K562 (cell line): ENCODE measurements around the gene TCF15. TPM values are rescaled to one million over a fixed set of nuclear protein-coding genes. Genes with fewer than 3 reads are reported as not detected.

Source experiments
- ADNP ChIP-seq: fragments of 200-800 bp; sonication (Bioruptor generic); IDR thresholded peaks from 2 replicates; pipeline ENCODE4 v1.6.1; 2016; ENCODE audit warnings: missing genetic modification characterization, missing compliant biosample characterization
- BRCA1 ChIP-seq, 2 experiments: fragments of 450-650 bp in 1 of 2; sonication (generic) in 1 of 2; formaldehyde crosslinking in 1 of 2; IDR thresholded peaks; 2 replicates each; pipeline versions ENCODE4 v1.5.0 to v1.6.1; 2017 to 2020; ENCODE audit warnings: mild to moderate bottlenecking in 1 of 2, missing genetic modification reagents in 1 of 2
- CBX1 ChIP-seq: sonication (generic); IDR thresholded peaks from 2 replicates; pipeline ENCODE4 v1.6.1; 2016; ENCODE audit warnings: antibody characterized with exemption, low read depth, mild to moderate bottlenecking
- CGGBP1 ChIP-seq: fragments of 250-450 bp; sonication (Bioruptor Pico); IDR thresholded peaks from 2 replicates; pipeline ENCODE4 v1.9.0; 2021; ENCODE audit warnings: mild to moderate bottlenecking
- E2F6 ChIP-seq, 2 experiments: IDR thresholded peaks; 2 replicates each; pipeline ENCODE4 v1.6.1; 2011; ENCODE audit warnings: borderline replicate concordance in 1 of 2, control low read depth in 1 of 2, low read depth in 1 of 2, low read length in 1 of 2, mild to moderate bottlenecking in 1 of 2, mixed read lengths in 1 of 2, moderate library complexity in 1 of 2; ENCODE audit not compliant: insufficient read depth in 1 of 2, insufficient read length in 1 of 2, poor library complexity in 1 of 2, severe bottlenecking in 1 of 2; ENCODE audit errors: extremely low read depth in 1 of 2
- NR3C1 ChIP-seq: sonication (generic); formaldehyde crosslinking; IDR thresholded peaks from 2 replicates; pipeline ENCODE4 v1.8.1; 2022; ENCODE audit warnings: missing genetic modification reagents
- PCBP2 ChIP-seq: fragments of 200-400 bp; formaldehyde crosslinking; IDR thresholded peaks from 2 replicates; pipeline ENCODE4 v1.6.1; 2018; ENCODE audit warnings: low read length, low read depth, mild to moderate bottlenecking, moderate library complexity; ENCODE audit not compliant: poor library complexity, severe bottlenecking
- PKNOX1 ChIP-seq: fragments of 450-650 bp; IDR thresholded peaks from 2 replicates; pipeline ENCODE4 v1.6.1; 2016
- PTBP1 ChIP-seq: fragments of 200-400 bp; formaldehyde crosslinking; IDR thresholded peaks from 2 replicates; pipeline ENCODE4 v1.6.1; 2017; ENCODE audit warnings: low read depth, low read length
- RB1 ChIP-seq: fragments of 450-650 bp; IDR thresholded peaks from 2 replicates; pipeline ENCODE4 v1.6.1; 2017; ENCODE audit warnings: low read depth, mild to moderate bottlenecking
- RBFOX2 ChIP-seq: fragments of 200-400 bp; formaldehyde crosslinking; IDR thresholded peaks from 2 replicates; pipeline ENCODE4 v1.6.1; 2017; ENCODE audit warnings: low read depth, mild to moderate bottlenecking, low read length, moderate library complexity
- RBM25 ChIP-seq: fragments of 200-400 bp; formaldehyde crosslinking; IDR thresholded peaks from 2 replicates; pipeline ENCODE4 v1.6.1; 2018; ENCODE audit warnings: low read length, low read depth, moderate library complexity; ENCODE audit not compliant: severe bottlenecking
- RCOR1 ChIP-seq, 2 experiments: IDR thresholded peaks; 2 replicates each; pipeline ENCODE4 v1.6.1; 2012; ENCODE audit warnings: low read depth in 2 of 2, low read length in 2 of 2, borderline replicate concordance in 1 of 2, improper control_type of control experiment in 1 of 2
- SIX5 ChIP-seq, 2 experiments: IDR thresholded peaks; 2 replicates each; pipeline ENCODE4 v1.6.1; 2011; ENCODE audit warnings: low read length in 2 of 2, borderline replicate concordance in 1 of 2, low read depth in 1 of 2, mild to moderate bottlenecking in 1 of 2, moderate library complexity in 1 of 2; ENCODE audit not compliant: insufficient read depth in 1 of 2
- SMAD1 ChIP-seq: fragments of 150-350 bp; IDR thresholded peaks from 2 replicates; pipeline ENCODE4 v1.6.1; 2014; ENCODE audit warnings: low read length, low read depth; ENCODE audit not compliant: partially characterized antibody
- ZBTB11 ChIP-seq, 3 experiments: fragments of 200-800 bp in 1 of 3; fragments of 250-450 bp in 1 of 3; fragments of 450-650 bp in 1 of 3; sonication (Bioruptor Pico) in 1 of 3; sonication (Bioruptor generic) in 1 of 3; formaldehyde crosslinking in 1 of 3; IDR thresholded peaks; 2 replicates each; pipeline versions ENCODE4 v1.6.1 to v1.8.0; 2016 to 2022; ENCODE audit warnings: mild to moderate bottlenecking in 2 of 3, missing genetic modification characterization in 2 of 3, missing compliant biosample characterization in 1 of 3, moderate library complexity in 1 of 3
- ZC3H4 ChIP-seq: sonication (generic); formaldehyde crosslinking; IDR thresholded peaks from 2 replicates; pipeline ENCODE4 v1.9.0; 2021; ENCODE audit warnings: missing genetic modification reagents, borderline replicate concordance
- ZNF12 ChIP-seq: sonication (generic); formaldehyde crosslinking; IDR thresholded peaks from 2 replicates; pipeline ENCODE4 v1.4.0; 2020; ENCODE audit warnings: mild to moderate bottlenecking, missing genetic modification reagents
- ZNF24 ChIP-seq: fragments of 450-650 bp; IDR thresholded peaks from 2 replicates; pipeline ENCODE4 v1.6.1; 2016
- polyA plus RNA-seq, 8 experiments: library from polyadenylated mRNA; depleted of rRNA in 4 of 8; stranded (reverse) in 5 of 8; unstranded in 3 of 8; fragments of >200 nt; fragmentation: Nextera tagmentation in 2 of 8; fragmentation: Illumina TruSeq in 1 of 8; extraction: Ambion mirVana in 2 of 8; extraction: Trizol in 1 of 8; gene quantifications; 2 replicates each; pipeline versions ENCODE4 v1.2.1 to v1.2.3, GENCODE V29; 2011 to 2014; ENCODE audit warnings: inconsistent platforms in 1 of 8, missing spikeins in 1 of 8
- total RNA-seq, 7 experiments: library from RNA; depleted of rRNA in 6 of 7; stranded (reverse); fragments of >200 nt in 6 of 7; fragmentation: Illumina TruSeq in 2 of 7; extraction: Trizol in 2 of 7; gene quantifications; 2 replicates each; pipeline versions ENCODE4 v1.2.1 to v1.2.3, GENCODE V29; 2011 to 2021; ENCODE audit warnings: low replicate concordance in 1 of 7

Gene TCF15
- total and polyA plus RNA-seq, 9 of the 15 experiments (the other 6 are each of a cell fraction or from before 2014, with no cell fraction given): 0.04 to 5.0 (median 1.2) TPM

- peak in 1 of 3 experiments; percentile 51; a peak in 1 of 6 replicates for TF ChIP-seq ZBTB11 (CRISPR knock-in tag; IDR thresholded peaks at IDR 0.05)
- peak; percentile 3; the same call in 1 of the 2 replicates for TF ChIP-seq RB1
- peak; percentile 76 for TF ChIP-seq PKNOX1
- no peak for TF ChIP-seq CGGBP1 (CRISPR knock-in tag)
- TF ChIP-seq PCBP2: no peak
- TF ChIP-seq NR3C1 (CRISPR knock-in tag): no peak
- peak; percentile 59 for TF ChIP-seq RBFOX2
- peak; percentile 91 for TF ChIP-seq PTBP1
- no peak for TF ChIP-seq SIX5 (IDR thresholded peaks at IDR 0.05; ENCODE audit: borderline replicate concordance in 1 of 2, insufficient read depth in 1 of 2, low read depth in 1 of 2, low read length in 2 of 2)
- TF ChIP-seq ADNP (tag): peak; percentile 99
- peak; percentile 85 for TF ChIP-seq ZNF24
- peak; percentile 98 for TF ChIP-seq RBM25
- TF ChIP-seq ZC3H4 (CRISPR knock-in tag): 0 out of 2 replicates have a peak, but pooled peaks have one; percentile 71
- TF ChIP-seq BRCA1 (IDR thresholded peaks at IDR 0.05): no peak
- TF ChIP-seq BRCA1 (CRISPR knock-in tag; IDR thresholded peaks at IDR 0.05): peak; percentile 97
- no peak for TF ChIP-seq SMAD1
- TF ChIP-seq RCOR1 (IDR thresholded peaks at IDR 0.05; ENCODE audit: borderline replicate concordance in 1 of 2, low read depth in 2 of 2, low read length in 2 of 2): peak; percentile 31 to 81; a peak in 3 of 4 replicates
- TF ChIP-seq E2F6 (IDR thresholded peaks at IDR 0.05; ENCODE audit: borderline replicate concordance in 1 of 2, extremely low read depth in 1 of 2, insufficient read depth in 1 of 2, insufficient read length in 1 of 2, low read depth in 1 of 2, low read length in 1 of 2, poor library complexity in 1 of 2, severe bottlenecking in 1 of 2): peak in 1 of 2 experiments; percentile 7
- TF ChIP-seq ZNF12 (CRISPR knock-in tag): peak; percentile 90
- TF ChIP-seq CBX1: peak; percentile 80; the same call in 1 of the 2 replicates
Observed at GRCh38 chr20:653590-654416, 43.7 kb upstream of the TCF15 start (continued).
